HCEC 1CT (cell line): Measurements from ENCODE around the gene SUN2.

Source experiments
- DNase-seq: peaks from one replicate; pipeline ENCODE4 v3.0.0-alpha.2; 2017

Gene SUN2

DNA sequence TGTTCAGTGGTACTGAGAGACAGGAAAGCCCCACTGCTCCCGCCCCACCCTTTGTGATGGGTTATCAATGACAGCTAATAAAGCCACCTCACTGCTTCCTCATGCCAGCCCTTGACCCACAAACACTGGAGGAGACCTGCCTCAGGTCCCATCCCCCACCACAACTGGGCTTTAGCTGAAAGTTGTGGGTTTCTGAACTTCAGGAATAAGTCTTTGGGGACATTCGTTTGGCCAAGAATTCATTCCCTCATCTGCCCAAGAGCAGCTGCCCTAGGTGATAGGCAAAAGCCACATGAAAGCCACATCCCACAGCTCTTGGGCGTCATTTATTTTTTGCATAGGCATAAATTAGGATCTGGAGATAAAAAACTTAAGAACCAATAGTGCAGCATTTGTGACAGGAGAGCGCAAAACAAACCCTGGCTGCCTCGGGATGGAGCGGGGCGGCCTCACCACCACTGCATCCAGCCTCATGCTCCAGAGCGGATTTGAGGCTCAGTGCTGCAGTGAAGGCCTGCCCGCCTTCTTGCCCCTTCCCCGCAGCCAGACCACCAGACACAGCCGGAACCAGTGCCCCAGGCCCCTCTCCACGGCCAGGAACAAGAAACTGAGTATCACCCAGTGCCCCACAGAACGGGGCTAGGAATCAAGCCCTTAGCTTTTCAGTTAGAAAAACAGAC, 21.2 kb downstream of the SUN2 start:
- DNase-seq, result no peak

DNA sequence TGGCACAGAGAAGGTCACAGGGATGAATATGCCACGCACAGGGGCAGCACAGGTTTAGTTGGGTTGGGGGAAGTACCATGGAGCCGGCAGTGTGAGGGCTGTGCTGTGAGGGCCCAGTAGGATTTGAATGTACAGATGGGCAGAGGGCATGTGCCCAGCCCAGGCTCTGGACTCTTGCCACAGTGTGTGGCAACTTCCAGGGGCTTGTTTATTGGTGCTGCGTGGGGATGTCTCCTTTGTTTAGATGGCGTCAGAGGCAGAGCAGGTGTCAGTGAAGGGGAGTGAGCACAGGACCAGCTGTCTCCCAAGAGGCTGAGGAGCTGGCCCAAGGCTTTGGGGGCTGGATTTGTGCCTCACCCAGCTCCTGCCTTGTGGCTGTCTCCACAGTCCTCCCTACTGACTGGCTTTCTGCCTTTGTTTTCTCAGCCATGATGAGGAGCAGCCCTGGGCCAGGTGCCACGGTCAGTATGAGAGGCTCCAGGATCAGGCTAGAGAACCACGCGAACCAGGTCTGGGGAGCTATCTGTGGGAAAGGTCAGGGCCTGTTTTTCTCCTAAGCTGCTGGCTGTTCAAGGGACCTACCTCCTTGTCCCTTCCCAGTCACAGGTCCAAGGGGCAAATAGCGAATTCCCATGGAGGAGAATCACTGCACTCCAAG, 21.9 kb downstream of the SUN2 start:
- DNase-seq, result no peak

DNA sequence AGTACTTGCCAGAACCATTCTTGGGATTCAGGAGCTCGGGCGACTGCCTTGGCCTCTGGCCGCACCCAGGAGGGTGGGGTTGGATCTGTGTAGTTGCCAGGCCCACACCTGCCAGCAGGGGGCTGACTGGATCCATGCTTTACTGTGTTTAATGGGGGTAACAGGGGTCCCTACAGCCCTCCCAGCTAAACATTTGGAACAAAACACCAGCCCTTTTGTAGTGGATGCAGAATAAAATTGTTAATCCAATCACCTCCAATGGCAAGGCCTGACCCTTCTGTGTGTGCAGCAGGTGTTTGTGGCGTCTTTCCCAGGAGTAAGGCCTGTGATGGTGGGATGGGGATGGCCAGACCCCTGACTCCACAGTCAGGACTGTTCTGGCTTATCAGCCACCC, 22.5 kb downstream of the SUN2 start:
- no peak for DNase-seq

DNA sequence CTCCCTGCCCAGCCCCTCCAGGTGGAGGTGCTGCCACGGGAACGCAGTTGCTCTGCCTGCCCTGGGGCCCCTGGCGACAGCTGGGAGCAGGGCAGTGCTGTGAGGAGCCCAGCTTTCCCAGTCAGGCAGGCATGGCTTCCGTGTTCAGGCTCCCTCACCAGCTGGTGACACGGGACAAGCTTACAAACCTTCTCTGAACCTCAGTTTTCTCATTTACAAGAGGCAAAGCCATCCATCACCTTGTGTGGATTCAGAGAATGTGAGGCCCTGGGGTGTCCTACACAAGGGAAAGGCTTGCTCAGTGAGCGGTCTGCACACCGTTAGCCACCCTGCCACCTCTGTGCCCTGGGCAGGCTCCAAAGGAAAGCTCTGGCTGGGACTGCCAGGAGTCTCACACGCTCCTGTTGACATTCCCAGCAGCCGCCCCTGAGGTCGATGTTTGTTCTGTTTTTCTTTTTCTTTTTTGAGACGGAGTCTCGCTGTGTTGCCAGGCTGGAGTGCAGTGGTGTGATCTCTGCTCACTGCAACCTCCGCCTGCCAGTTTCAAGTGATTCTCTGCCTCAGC, 23.5 kb downstream of the SUN2 start:
- no peak for DNase-seq

DNA sequence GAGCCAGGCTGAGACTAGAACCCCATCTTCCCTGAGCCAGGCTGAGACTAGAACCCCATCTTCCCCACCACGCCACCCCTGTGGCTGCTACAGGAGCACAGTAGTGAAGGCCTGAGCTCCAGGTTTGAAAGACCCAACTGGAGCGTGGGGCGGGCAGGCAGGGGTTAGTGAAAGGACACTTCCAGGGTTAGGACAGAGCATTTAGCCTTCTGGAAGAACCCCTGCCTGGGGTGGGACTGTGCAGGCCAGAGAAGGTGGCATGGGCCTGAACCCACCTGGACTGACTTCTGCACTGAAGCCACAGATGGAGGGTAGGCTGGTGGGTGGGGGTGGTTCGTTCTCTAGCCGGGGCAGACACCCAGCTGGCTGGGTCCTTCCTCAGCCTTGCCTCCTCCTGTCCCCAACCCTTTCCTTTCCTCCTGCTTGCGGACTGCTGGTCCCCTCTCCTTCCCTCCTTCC, 24.1 kb downstream of the SUN2 start:
- DNase-seq, result no peak

DNA sequence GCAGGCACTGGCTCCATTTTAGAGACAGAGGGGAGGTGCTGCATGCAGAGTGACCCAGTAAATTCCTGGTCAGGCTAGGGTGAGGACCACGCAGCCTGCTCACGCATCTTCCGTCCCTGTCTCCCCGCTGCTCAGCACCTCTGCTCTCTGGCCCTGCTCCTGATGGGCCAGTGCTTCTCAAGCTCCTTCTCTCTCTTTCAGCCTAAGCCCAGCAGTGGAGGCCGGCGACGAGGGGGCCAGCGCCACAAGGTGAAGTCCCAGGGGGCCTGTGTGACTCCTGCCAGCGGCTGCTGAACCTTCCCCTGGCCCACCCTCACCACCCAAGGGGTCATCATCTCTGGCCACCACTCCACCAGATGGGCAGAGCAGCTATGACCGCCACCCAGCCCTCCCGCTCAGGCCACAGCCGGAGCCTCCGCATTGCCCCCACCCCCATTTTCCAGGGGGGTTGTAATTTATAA, 25.4 kb downstream of the SUN2 start:
- DNase-seq, result no peak

DNA sequence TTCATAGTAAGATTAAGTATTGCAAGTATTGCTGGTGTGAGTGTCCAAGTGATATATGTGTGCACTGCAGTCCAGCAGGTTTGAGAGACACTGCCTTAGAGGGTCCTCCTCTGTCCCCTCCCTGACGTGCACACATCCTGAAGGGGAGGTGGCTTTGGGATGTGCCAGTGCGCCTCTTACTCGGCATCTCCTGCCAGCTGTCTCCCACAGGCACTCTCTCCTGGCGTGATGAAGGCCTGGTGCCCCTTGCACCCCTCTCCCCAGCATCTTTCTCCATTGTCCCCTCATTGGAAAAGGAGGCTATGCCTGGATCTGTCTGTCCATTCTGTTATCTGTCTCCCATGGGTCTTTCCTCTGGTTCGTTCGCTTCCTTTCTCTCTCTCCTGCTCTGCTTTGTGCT, 25.9 kb downstream of the SUN2 start:
- no peak for DNase-seq

DNA sequence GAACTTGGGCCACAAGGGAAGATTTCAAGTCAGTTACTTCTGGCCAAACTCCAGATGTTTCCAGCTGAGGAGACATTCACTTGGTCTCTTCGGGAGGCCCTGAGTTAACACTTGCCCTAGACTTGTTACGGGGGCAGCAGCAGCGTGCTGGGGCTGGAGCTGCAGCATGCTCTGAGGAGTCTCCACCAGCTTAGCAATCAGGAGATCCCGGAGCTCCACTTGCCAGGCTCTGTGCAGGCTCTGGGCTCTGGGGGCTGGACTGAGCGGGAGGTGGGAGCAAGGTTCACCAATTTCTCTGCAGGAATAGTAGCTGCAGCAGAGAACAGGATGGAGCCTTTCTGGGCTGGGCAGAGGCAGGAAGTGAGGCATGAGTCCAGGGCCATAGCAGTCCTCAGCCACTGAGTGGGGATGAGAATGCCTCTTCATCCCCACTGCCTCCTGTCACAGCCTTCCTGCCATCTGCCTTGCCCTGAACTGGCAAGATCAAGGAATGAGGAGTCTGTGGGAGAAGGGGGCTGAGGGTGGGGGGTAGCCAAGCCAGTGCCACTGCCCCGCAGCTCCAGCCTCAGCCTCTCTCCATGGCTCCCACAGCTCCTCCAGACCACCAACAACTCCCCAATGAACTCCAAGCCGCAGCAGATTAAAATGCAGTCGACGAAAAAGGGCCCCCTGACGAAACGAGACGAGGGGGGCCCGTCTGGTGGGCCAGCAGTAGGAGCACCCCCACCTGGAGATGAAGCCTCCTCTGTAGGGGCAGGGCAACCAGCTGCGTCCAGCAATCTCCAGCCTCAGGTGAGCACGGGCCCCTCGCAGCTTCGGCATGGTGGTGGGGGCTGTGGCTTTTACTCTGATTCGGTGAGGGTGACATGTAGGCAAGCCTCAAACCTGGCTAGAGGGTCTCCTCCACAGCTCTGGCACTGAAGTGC, 26.7 kb downstream of the SUN2 start:
- DNase-seq, result no peak

DNA sequence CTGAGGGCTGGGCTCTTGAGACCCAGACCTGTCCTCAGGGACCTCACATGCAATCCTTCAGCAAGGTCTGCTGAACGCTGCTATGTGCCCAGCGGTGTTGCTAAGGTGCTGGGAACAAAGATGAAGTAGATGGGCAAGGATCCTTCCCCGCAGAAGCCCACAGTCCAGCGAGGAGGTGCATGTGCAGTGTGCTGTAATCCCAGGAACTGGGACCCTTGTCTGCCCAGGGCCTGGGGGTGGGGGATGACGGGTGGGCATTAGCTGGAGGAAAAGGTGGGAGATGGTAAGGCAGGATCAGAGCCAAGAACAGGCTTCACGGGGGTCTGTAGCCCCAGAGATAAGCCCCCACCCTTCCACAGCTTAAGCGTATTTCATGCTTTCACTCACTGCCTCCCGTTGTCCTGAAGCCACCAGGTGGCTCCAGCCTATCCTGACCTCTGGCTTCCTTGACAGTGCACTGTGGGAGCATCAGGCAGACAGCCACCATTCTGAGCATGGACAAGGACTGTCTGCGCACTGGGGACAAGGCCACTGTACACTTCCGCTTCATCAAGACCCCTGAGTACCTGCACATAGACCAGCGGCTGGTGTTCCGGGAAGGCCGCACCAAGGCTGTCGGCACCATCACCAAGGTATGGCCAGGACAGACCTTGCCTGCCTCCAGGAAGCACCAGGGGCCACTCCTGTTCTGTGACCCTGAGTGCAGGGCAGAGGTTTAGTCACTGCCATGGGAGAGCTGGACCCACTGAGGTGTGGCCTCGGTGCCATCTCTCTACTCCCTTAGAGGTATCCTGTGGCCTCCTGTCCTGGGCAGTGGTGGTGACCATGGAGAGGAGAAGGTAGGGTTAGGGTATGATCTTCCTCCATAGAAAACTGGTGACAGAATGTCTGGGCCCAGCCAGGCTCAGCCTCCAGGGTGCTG, 28.0 kb downstream of the SUN2 start:
- DNase-seq, result no peak

DNA sequence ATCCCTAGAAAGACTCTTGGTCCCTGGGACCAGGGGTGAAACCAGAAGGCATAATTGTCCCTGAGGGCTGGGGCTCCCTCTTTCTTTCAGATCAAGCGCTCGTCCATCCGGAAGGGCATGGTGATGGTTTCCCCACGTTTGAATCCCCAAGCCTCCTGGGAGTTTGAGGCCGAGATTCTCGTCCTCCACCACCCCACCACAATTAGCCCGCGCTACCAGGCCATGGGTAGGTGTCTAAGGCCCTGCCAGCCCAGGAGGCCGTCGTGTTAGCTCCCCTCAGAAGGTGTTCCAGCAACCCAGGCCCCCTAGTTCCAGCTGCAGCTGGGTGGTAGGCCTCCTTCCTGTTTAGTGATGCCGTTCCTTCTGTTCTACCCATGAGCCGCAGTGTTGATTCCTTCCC, 28.7 kb downstream of the SUN2 start:
- DNase-seq, result no peak

DNA sequence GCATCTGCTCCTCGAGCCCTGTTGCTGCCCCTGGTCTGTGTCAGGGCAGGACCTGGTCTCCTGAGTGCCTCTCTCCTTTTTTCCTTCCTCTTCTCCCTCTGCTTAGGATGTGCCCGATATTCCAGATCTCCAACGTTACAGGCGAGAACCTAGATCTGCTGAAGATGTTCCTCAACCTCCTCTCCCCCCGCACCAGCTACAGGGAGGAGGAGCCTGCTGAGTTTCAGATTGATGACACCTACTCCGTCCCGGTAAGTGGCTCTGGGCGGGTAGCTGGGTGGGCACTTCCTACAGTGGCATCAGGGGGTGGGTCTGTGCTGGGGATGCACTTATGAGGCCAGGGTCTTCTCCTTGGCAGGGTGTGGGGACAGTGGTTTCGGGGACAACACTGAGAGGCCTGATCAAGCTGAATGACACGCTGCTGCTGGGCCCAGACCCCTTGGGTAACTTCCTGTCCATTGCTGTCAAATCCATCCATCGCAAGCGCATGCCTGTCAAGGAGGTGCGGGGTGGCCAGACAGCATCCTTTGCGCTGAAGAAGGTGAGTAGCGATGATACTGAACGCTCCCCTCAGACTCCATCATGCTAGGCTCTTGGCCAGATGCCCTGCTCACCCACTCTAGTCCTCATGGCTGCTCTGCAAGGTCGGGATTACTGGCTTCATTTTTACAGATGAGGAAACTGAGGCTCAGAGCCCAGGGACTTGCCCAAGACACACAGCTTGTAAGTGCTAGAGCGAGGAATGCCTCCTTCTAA, 29.7 kb downstream of the SUN2 start:
- DNase-seq, result no peak

DNA sequence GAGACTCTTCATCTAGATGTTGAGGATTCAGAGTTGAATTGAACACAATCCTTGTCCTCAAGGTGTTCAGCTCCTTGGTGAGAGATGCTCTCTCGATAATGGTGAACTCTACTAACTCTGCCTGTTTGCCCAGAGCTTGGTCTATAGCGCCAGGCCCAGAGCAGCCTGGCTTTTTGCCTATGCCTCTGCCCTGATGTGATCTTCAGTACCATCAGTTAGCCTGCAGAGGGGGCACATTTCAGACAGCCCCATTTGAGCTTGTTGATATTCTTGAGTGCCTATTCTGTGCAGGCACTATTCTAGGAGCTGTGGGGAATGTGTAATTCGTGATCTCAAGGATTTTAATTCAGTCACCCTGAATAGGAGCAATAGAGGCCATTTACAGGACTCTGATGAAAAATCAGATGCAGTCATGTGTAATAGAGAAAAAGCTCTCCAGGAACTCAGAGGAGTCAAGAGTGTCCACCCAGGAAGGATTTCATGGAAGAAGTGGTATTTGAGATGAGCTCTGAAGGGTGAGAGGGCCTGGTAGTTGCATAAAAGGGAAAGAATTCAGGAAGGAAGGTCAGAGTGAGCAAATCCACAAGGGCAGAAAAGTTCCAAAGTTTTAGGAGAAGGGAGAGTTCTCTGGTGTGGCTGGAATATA, 30.7 kb downstream of the SUN2 start:
- DNase-seq, result peak; percentile 45

DNA sequence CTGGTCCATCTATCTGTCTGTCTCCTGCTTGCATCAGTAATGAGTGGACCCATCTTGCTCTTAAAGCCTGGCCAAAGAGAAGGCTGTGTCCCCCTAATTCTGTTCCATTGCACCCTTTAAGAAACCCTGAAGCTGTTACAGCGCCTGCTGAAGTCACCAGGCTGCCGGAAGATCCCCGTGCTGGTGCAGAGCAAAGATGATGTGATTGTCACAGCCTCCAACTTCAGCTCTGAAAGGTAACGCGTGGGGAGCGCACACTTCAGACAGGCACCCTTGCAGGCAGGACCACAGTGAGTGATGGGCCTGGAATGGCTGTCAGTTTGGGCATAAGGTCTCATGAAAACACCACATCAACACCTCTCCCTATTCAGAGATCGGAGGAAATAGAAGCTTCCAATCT, 31.6 kb downstream of the SUN2 start:
- DNase-seq, result no peak

DNA sequence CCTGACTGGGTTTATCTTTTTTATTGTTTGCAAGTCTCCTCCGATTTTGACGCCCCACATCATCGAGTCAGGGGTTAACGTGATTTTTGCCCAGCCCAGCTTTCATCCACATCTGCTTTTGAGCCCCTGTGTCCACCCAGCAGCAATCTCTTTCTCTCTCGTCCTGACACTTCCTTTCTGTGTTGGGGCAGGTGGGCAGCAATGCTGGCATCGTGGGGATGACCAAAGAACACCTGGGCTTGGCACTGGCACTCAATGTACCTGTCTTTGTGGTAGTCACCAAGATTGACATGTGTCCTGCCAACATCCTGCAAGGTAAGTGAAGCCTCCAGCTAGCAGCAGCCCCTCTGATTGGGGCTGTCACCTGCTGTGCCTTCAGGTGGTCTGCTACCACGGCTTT, 34.2 kb downstream of the SUN2 start:
- DNase-seq, result no peak

DNA sequence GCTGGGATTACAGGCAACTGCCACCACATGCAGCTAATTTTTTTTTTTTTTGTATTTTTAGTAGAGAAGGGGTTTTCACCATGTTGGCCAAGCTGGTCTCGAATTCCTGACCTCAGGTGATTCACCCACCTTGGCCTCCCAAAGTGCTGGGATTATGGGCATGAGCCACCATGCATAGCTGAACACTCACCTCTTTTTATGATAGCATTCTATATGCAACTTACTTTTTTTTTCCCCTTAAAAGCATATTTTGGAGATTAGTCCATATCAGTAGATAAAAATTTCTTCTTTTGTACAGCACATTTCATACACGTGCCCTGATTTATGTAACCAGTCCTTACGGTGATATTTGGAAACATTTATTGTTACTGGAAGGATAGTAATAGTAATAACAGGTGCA, 35.4 kb downstream of the SUN2 start:
- no peak for DNase-seq

DNA sequence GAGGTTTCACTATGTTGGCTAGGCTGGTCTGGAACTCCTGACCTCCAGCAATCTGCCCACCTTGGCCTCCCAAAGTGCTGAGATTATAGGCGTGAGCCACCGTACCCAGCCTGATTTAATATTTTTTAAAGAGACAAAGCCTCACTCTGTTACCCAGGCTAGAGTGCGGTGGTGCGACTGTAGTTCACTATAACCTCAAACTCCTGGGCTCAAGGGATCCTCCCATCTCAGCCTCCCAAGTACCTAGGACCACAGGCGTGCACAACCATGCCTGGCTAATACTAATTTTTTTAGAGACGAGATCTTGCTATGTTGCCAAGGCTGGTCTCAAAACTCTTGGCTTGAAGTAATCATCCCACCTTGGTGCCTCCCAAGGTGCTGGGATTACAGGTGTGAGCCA, 36.6 kb downstream of the SUN2 start:
- no peak for DNase-seq

DNA sequence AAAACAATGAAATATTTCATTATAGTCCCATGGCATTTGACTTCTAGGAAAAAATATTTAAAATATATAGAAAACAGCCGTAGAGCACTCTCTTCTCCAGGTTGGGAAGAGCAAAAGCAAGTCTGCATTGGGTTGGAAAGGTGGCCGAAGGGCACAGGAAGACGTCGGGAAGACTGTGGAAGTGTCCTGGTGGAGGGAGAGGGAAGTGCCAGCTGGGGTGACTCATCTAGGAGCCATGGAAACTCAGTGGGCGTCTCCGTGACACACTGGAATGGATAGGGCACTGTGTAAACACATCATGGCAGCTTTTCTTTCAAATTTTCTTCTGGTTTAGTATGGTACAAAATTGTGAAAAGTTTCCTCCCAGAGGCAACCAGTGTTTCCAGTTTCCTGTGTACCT, 37.4 kb downstream of the SUN2 start:
- peak; percentile 76 for DNase-seq

DNA sequence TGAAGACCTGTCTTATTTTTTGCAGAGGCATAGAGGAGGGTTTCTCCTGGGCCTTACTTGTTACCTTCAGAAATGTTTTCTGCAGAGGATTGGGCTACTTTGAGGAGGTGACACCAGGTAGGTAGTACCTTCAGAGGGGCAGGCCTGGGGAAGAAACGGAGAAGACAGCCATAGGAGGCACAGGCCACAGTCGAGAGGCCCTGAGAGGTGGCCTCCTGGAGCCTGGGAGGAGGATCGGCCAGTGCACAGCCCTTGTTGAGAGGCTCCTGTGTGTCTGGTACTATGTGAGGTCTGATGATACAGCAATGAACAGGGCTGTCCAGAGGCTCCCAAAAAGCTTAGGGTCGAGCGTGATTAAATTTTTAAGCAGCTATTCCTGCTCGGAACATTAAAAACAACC, 38.6 kb downstream of the SUN2 start:
- no peak for DNase-seq

DNA sequence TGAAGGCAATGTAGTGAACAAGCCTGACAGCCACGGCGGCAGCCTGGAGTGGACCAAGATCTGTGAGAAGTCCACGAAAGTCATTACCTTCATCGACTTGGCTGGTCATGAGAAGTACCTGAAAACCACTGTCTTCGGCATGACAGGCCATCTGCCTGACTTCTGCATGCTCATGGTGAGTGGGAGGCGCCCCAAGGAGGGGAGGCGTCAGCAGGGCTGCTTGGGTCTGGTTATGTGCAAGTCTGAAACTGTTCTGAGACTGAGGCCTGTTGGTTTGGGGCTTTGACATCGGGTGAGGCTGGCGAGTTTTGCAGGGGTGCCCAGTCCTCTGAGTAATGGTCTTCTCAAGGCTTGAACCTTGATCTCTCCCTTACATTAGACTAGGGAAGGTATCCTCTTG, 39.0 kb downstream of the SUN2 start:
- no peak for DNase-seq

DNA sequence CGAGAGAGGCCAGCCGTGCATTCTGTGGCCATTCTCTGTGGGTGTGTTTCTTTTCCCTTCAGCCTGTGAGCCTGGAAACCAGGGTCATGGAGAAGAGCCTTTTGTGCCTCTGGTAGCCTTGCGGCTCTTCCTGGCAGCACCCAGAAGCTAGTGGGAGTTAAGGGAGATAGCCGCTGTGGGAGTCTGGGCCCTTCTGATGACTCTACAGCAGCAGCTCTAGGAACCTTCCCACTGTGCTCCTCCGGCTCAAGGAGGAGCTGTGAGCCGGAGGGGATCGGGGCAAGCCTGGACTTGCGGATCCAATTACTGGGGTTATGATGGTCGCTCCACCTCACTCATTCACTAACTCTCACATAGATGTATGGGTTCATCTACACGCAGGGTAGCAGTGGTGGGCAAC, 39.5 kb downstream of the SUN2 start:
- DNase-seq, result no peak

DNA sequence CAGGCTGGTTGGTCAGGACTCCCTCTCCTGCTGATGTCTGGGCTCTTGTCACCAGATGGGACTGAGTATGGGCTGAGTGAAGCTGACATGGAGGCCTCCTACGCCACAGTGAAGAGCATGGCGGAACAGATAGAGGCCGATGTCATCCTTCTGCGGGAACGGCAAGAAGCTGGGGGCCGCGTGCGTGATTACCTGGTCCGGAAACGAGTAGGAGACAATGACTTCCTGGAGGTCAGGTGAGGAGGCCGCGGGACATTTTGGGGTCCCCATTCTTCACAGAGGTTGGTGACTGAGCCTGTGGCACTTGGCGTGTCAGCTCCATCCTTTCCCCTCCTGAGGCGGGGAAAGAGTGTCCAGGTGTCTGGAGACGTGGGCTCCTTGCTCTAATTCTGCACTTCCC, 39.9 kb downstream of the SUN2 start:
- no peak for DNase-seq
